ENCODE measurements around the gene KAT8. TPM values are rescaled to one million over a fixed set of nuclear protein-coding genes. Genes with fewer than 3 reads are reported as not detected.
"Not testable (repeated sequence)": the region's sequence is repeated elsewhere in the genome, so short reads cannot be mapped to it uniquely, and the experiment has no call there.

The KAT8 gene
- total RNA-seq, 1 experiment from 2014 or later = 59.1 TPM

GRCh38 chr16:31148896-31149295 lies 31.4 kb downstream of the KAT8 start:
- Histone ChIP-seq H3K27me3 (no peaks in the 10 kb centered on the region), H3K9me3 (no peaks in the 10 kb centered on the region), H3K4me3 (no peak overlapping the region), H3K36me3 (no peaks in the 10 kb centered on the region)
- DNase-seq = no peak

- DNase-seq = no peak
- no peaks in the 10 kb centered on the region for H3K27me3 ChIP-seq
Observed at GRCh38 chr16:31149332-31149731, 31.9 kb downstream of the KAT8 start.

GRCh38 chr16:31149894-31150890 lies 32.7 kb downstream of the KAT8 start, which contains the start of gene PRSS36:
Gene PRSS36, minus strand, starts transcription at chr16:31150066. Its CDS starts 31 bp downstream, at chr16:31150035.
- H3K36me3 ChIP-seq = no peaks in the 10 kb centered on the region
- DNase-seq = no peak
- no peak within 1 kb of the TSS for H3K4me3 ChIP-seq
- H3K9me3 ChIP-seq = no peaks in the 10 kb centered on the region
- no peaks in the 10 kb centered on the region for H3K27me3 ChIP-seq

More at GRCh38 chr16:31149332-31149731, 31.9 kb downstream of the KAT8 start:
- Histone ChIP-seq H3K36me3 (no peaks in the 10 kb centered on the region), H3K4me3 (no peak overlapping the region), H3K9me3 (no peaks in the 10 kb centered on the region)

- not testable (repeated sequence) for H3K36me3 ChIP-seq, H3K4me3 ChIP-seq, DNase-seq
Observed at GRCh38 chr16:31150976-31151375, 33.5 kb downstream of the KAT8 start.

GRCh38 chr16:31157136-31157535 lies 39.7 kb downstream of the KAT8 start:
- H3K27me3 ChIP-seq = peaks cover 6% of the 10 kb centered on the region; the same call in 1 of the 2 replicates
- H3K4me3 ChIP-seq = no peak overlapping the region
- H3K9me3 ChIP-seq = no peaks in the 10 kb centered on the region; the same call in 1 of the 2 replicates
- no peak for DNase-seq
- no peaks in the 10 kb centered on the region for H3K36me3 ChIP-seq

More at GRCh38 chr16:31150976-31151375, 33.5 kb downstream of the KAT8 start:
- not testable (repeated sequence) for H3K27me3 ChIP-seq, H3K9me3 ChIP-seq

GRCh38 chr16:31167315-31167714 lies 49.9 kb downstream of the KAT8 start:
- no peak for DNase-seq
- H3K27me3 ChIP-seq = no peaks in the 10 kb centered on the region
- H3K4me3 ChIP-seq = no peak overlapping the region
- H3K36me3 ChIP-seq = no peaks in the 10 kb centered on the region
- H3K9me3 ChIP-seq = no peaks in the 10 kb centered on the region

GRCh38 chr16:31168848-31169247 lies 51.4 kb downstream of the KAT8 start:
- no peak for DNase-seq
- Histone ChIP-seq H3K27me3 (no peaks in the 10 kb centered on the region), H3K9me3 (no peaks in the 10 kb centered on the region)

GRCh38 chr16:31170048-31170447 lies 52.6 kb downstream of the KAT8 start:
- not testable (repeated sequence) for H3K4me3 ChIP-seq, H3K36me3 ChIP-seq, H3K27me3 ChIP-seq, H3K9me3 ChIP-seq, DNase-seq

More at GRCh38 chr16:31168848-31169247, 51.4 kb downstream of the KAT8 start:
- Histone ChIP-seq H3K36me3 (no peaks in the 10 kb centered on the region), H3K4me3 (no peak overlapping the region)

- DNase-seq = peak; percentile 58
- Histone ChIP-seq H3K36me3 (peaks cover 18% of the 10 kb centered on the region), H3K4me3 (no peak overlapping the region), H3K27me3 (no peaks in the 10 kb centered on the region), H3K9me3 (no peaks in the 10 kb centered on the region)
Observed at GRCh38 chr16:31177136-31177535, 59.7 kb downstream of the KAT8 start.

GRCh38 chr16:31179219-31179746 lies 61.8 kb downstream of the KAT8 start:
- H3K4me3 ChIP-seq = peak overlapping the region; percentile 99
- peaks cover 40% of the 10 kb centered on the region for H3K36me3 ChIP-seq
- no peak for DNase-seq
- H3K27me3 ChIP-seq = no peaks in the 10 kb centered on the region
- H3K9me3 ChIP-seq = no peaks in the 10 kb centered on the region

- H3K4me3 ChIP-seq = peak within 1 kb of the TSS; percentile 99
- no peaks in the 10 kb centered on the region for H3K9me3 ChIP-seq
- peak; percentile 82 for DNase-seq
- no peaks in the 10 kb centered on the region for H3K27me3 ChIP-seq
- H3K36me3 ChIP-seq = peaks cover 46% of the 10 kb centered on the region
Observed at GRCh38 chr16:31179747-31180459, 62.4 kb downstream of the KAT8 start, which contains the start of gene FUS. Gene FUS, plus strand, starts transcription at chr16:31180139. Its CDS starts 76 bp downstream, at chr16:31180215.

Other genes starting within 250 kb of the KAT8 start
- 64.3 and 70.8 TPM in 2 replicates for gene BCL7C, start 223.6 kb upstream of the KAT8 start, total RNA-seq (2014; rRNA removed; shearing (Covaris generic); ENCODE audit: low replicate concordance)
- not detected in 2 replicates for gene CTF1, start 221.1 kb upstream of the KAT8 start, total RNA-seq (2014; rRNA removed; shearing (Covaris generic); ENCODE audit: low replicate concordance)
- 19.5 and 31.2 TPM in 2 replicates for gene FBXL19, start 194.1 kb upstream of the KAT8 start, total RNA-seq (2014; rRNA removed; shearing (Covaris generic); ENCODE audit: low replicate concordance)
- gene ORAI3, start 168.6 kb upstream of the KAT8 start, total RNA-seq (2014; rRNA removed; shearing (Covaris generic); ENCODE audit: low replicate concordance) = 4.1 and 4.2 TPM in 2 replicates
- gene SETD1A, start 159.9 kb upstream of the KAT8 start, total RNA-seq (2014; rRNA removed; shearing (Covaris generic); ENCODE audit: low replicate concordance) = 0.17 and 0.76 TPM in 2 replicates
- 2.1 and 5.0 TPM in 2 replicates for gene HSD3B7, start 132.5 kb upstream of the KAT8 start, total RNA-seq (2014; rRNA removed; shearing (Covaris generic); ENCODE audit: low replicate concordance)
- not detected in 2 replicates for gene STX1B, start 107.0 kb upstream of the KAT8 start, total RNA-seq (2014; rRNA removed; shearing (Covaris generic); ENCODE audit: low replicate concordance)
- 31.6 and 47.1 TPM in 2 replicates for gene STX4, start 84.1 kb upstream of the KAT8 start, total RNA-seq (2014; rRNA removed; shearing (Covaris generic); ENCODE audit: low replicate concordance)
- gene ZNF668, start 43.4 kb upstream of the KAT8 start, total RNA-seq (2014; rRNA removed; shearing (Covaris generic); ENCODE audit: low replicate concordance) = 34.1 and 47.4 TPM in 2 replicates
- gene ZNF646, start 43.2 kb upstream of the KAT8 start, total RNA-seq (2014; rRNA removed; shearing (Covaris generic); ENCODE audit: low replicate concordance) = 11.4 and 11.5 TPM in 2 replicates
- 1.7 and 1.9 TPM in 2 replicates for gene PRSS53, start 28.7 kb upstream of the KAT8 start, total RNA-seq (2014; rRNA removed; shearing (Covaris generic); ENCODE audit: low replicate concordance)
- gene VKORC1, start 22.9 kb upstream of the KAT8 start, total RNA-seq (2014; rRNA removed; shearing (Covaris generic); ENCODE audit: low replicate concordance) = 146 and 155 TPM in 2 replicates
- 24.1 and 42.5 TPM in 2 replicates for gene BCKDK, start 9.3 kb upstream of the KAT8 start, total RNA-seq (2014; rRNA removed; shearing (Covaris generic); ENCODE audit: low replicate concordance)
- gene PRSS8, start 18.1 kb downstream of the KAT8 start, total RNA-seq (2014; rRNA removed; shearing (Covaris generic); ENCODE audit: low replicate concordance) = not detected in 2 replicates
- 1.7 TPM in 1 of 2 replicates, not detected in the other for gene PRSS36, start 32.4 kb downstream of the KAT8 start, total RNA-seq (2014; rRNA removed; shearing (Covaris generic); ENCODE audit: low replicate concordance)
- gene FUS, start 62.5 kb downstream of the KAT8 start, total RNA-seq (2014; rRNA removed; shearing (Covaris generic); ENCODE audit: low replicate concordance) = 14.5 and 17.2 TPM in 2 replicates
- not detected in 2 replicates for gene PYCARD, start 85.1 kb downstream of the KAT8 start, total RNA-seq (2014; rRNA removed; shearing (Covaris generic); ENCODE audit: low replicate concordance)
- gene TRIM72, start 96.5 kb downstream of the KAT8 start, total RNA-seq (2014; rRNA removed; shearing (Covaris generic); ENCODE audit: low replicate concordance) = not detected in 2 replicates
- not detected in 2 replicates for gene PYDC1, start 99.5 kb downstream of the KAT8 start, total RNA-seq (2014; rRNA removed; shearing (Covaris generic); ENCODE audit: low replicate concordance)
- not detected in 2 replicates for gene ITGAM, start 142.3 kb downstream of the KAT8 start, total RNA-seq (2014; rRNA removed; shearing (Covaris generic); ENCODE audit: low replicate concordance)
- 0.46 TPM in 1 of 2 replicates, not detected in the other for gene ITGAX, start 237.5 kb downstream of the KAT8 start, total RNA-seq (2014; rRNA removed; shearing (Covaris generic); ENCODE audit: low replicate concordance)